GM19467 (cell line): ENCODE measurements around the gene SNRNP25.

Source experiments
- ATAC-seq: cut with Tn5 transposase; IDR thresholded peaks from one replicate; pipeline ENCODE4 v1.9.1; 2021; ENCODE audit warnings: mild to moderate bottlenecking, moderate library complexity; ENCODE audit not compliant: unreplicated experiment

SNRNP25 gene

DNA sequence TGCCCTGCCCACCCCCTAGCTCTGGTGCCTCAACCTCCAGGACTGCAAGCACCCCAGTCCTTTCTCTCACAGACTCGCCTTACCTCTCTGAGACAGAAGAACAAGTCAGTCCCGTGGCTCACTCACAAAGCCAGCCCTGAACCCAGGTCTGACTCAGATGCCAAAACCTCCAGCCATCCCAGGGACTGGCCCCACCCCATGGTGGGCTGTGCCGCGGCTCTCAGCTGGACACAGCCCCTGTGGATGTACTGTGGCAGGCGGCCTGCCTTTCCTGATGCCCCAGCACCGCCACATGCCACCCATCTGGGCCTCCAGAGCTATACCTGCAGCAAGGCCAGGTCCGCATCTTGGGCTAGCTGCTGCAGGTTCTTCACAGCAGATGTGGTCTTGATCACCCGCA, 44.2 kb downstream of the SNRNP25 start:
- no peak for ATAC-seq

DNA sequence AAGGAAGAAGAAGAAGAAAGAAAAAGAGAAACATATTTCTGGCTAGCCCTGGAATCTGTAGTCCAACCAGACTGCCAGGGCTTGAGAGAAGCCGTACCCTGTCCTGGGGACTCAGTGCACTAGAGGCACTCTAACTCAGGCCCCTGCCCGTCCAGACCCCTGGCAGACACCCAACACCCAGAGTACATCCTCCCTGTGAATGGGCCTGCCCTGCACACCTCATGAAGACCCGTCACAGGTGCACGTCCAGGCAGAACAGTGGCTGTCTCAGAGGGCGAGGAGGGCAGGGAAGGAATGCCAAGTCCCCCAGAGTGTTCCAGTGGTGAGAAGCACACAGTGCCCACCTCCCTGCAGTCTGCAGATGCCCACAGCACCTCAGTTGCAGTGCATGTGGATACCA, 47.4 kb downstream of the SNRNP25 start:
- ATAC-seq, result no peak

DNA sequence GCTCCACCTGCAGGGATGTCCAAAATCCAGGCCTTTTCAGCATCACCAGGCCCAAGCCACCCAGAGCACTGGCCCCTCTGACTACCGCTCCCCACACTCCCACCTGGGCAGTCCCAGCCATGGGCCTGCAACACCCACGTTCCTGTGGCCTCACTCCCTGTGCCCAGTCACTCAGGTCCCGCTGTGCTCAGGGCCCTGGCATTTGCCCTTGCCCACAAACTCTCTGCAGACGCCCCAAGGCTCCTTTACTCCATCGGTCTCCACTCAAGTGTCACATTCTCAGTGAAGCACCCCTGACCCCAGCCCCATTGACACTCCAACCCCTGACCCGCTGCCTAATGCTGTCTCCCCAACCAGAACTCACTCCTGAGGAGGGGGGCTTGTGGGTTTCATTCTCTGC, 48.0 kb downstream of the SNRNP25 start:
- ATAC-seq, result no peak

DNA sequence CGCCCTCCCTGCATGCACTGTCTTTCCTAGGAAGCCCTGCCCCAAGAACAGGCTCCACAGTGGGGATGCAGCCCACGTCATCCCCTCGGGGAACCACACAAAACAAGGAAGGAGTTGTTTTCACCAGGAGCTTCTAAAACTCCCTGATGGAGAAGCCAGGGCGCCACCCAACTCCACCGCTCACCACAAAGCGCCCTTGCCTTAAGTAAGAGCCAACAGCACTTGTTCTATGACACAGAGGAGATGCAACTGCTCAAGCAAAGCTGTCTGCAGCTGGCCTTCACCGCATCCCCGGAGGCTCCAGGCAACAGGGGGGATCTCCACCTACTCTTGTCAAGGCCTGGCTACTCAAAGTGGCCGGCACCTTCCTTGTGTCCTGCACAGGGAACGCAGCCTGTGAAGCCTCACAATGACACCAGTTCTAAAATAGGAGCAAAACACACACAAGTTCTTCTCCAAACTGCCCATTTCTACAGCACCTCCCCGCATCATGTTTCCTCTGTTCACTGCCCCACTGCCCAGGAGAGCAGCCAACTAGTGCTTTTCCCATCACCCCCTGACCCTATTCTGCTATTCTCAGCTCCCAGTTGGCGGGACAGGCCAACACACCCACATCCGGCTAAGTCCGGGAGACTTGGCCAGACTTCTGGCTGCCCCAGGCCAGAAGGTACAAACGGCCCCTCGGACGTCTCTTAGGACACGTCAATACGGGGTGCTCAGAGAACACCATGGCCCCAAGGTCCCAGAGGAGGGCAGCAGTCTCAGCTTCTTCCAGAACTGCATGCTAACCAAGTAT, 48.6 kb downstream of the SNRNP25 start:
- ATAC-seq, result no peak

DNA sequence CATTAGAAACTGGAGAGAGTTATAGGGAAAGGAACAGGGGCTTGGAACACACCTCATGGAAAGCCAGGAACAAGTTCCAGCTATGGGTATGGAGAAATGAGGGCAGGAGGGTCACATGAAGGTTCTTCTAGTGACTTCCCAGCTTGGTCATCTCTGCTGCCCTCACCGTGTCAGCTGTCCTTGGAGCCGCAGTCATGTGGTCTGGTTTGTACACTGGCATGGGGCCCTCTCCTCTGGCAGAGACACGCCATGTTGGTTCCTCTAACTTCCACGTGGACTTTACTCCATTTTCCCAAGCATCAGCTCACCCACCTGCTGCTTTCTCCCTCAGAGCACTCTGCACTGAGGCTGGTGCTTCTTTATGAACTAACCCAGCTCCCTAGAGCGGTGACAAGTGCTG, 50.7 kb downstream of the SNRNP25 start:
- no peak for ATAC-seq

DNA sequence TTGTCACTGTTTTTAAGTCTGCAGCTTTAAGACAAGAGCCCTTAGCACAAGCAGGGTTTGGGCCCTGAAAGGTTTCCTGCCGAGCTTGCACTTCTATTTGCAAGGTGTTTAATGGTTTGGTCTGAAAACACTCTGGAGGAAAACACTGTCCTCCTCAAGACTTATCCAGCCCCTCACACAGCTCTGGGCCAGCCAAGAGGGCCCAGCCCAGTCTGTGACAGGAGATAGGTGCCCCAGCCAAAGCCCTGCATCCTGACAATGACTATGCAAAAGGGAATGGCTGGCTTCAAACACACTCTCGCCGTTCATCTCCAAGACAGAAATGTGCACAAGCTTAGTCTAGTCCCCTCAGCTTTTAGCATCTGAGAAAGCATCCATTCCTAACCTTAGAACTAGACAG, 51.3 kb downstream of the SNRNP25 start:
- no peak for ATAC-seq

DNA sequence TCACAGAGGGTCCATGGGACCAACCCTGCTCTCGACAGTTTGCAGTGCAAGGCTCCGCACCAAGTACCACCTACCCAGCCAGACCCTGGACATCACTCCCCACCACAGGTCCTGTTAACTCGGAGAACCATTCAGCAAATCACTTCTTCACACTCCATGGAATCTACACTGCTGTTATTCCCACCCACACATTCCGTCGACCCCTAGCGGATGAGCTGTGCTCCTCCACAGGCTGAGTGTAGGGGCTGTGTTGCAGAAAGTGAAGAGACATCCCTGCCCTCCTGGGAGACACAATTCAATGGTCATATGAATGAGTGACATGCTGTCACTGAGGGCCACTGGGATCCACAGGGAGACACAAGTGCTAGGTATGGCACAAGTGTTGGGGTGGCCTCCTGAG, 51.9 kb downstream of the SNRNP25 start:
- ATAC-seq, result no peak

DNA sequence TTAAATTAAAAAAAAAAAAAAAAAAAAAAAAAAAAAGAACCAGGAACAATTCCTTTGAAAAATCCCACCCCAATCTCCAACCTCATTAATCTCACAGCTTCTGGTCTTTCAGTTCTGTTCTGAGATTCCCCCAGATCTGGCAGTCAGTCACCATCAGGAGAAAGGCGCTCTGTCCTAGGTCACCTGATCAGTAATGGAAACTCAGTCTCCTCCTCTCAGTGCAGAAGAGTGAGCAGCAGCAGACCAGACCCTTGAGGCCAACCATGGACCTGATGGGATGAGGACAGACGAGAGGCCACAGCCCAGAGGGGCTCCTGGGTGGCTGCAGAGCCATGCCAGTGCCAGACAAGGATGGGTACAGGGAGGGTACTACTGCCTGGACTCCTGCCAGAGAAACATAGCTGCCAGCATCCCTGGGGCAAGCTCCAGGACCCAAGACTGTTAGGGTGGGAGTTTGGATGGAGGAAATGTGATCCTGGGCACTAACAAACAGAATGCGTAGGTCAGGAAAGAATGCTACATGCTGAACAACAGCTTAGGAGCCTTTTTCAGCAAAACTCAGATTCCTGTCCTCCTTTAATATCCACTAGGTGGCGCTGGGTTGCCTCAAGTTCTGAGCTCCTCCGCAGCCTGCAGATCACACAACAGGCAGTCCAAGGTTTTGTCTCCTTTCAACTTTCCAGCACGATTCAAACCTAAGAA, 53.1 kb downstream of the SNRNP25 start:
- no peak for ATAC-seq
